WERI-Rb-1 (cell line): Measurements from ENCODE around the gene AFTPH.

Source experiments
- DNase-seq: peaks from one replicate; pipeline ENCODE4 v3.0.0-alpha.2; 2020
- H3K27ac ChIP-seq: fragments of 250-450 bp; sonication (Bioruptor Pico); 2 replicates; pipeline ENCODE4 v1.5.1; 2020; ENCODE audit warnings: mild to moderate bottlenecking, moderate library complexity
- H3K27me3 ChIP-seq: fragments of 250-450 bp; sonication (Bioruptor Pico); 2 replicates; pipeline ENCODE4 v1.5.1; 2021; ENCODE audit warnings: mild to moderate bottlenecking, low read depth, moderate library complexity; ENCODE audit not compliant: insufficient read depth, severe bottlenecking
- H3K36me3 ChIP-seq: fragments of 250-450 bp; sonication (Bioruptor Pico); 2 replicates; pipeline ENCODE4 v1.5.1; 2020; ENCODE audit warnings: mild to moderate bottlenecking, moderate library complexity
- H3K4me3 ChIP-seq: 2 replicates; pipeline ENCODE4 v1.5.1; 2011; ENCODE audit warnings: low read depth, mild to moderate bottlenecking, control low read depth, low read length
- H3K9me3 ChIP-seq: fragments of 250-450 bp; sonication (Bioruptor Pico); 2 replicates; pipeline ENCODE4 v1.5.1; 2021; ENCODE audit warnings: mild to moderate bottlenecking, moderate library complexity; ENCODE audit not compliant: severe bottlenecking
- TF ChIP-seq, protein P1 (sequence below): IDR thresholded peaks from 2 replicates; pipeline ENCODE4 v1.5.1; 2011; ENCODE audit warnings: low read depth, mild to moderate bottlenecking, control low read depth, inconsistent platforms, low read length

The AFTPH gene

DNA sequence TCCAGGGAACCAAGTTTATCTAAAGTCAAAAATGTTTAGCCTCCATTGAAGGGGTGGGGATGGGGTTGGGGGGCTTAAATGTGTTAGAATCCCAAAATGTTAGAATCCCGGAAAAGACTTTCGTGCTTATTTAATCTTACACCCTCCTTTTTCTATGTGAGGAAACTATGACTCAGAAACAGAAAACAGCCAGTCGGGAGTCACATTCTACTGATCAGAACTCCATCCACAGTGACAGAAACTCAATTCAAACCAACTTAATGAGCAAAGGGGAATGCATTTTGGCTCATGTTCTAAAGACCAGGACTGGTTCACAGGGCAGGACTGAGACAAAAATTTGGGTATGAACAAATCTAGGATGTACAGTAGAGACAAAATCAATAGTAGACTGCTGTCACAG, 31.9 kb upstream of the AFTPH start:
- Histone ChIP-seq H3K27ac (no peak overlapping the region), H3K4me3 (no peak overlapping the region), H3K36me3 (no peaks in the 10 kb centered on the region), H3K27me3 (no peaks in the 10 kb centered on the region), H3K9me3 (no peaks in the 10 kb centered on the region)
- TF ChIP-seq, protein P1, sequence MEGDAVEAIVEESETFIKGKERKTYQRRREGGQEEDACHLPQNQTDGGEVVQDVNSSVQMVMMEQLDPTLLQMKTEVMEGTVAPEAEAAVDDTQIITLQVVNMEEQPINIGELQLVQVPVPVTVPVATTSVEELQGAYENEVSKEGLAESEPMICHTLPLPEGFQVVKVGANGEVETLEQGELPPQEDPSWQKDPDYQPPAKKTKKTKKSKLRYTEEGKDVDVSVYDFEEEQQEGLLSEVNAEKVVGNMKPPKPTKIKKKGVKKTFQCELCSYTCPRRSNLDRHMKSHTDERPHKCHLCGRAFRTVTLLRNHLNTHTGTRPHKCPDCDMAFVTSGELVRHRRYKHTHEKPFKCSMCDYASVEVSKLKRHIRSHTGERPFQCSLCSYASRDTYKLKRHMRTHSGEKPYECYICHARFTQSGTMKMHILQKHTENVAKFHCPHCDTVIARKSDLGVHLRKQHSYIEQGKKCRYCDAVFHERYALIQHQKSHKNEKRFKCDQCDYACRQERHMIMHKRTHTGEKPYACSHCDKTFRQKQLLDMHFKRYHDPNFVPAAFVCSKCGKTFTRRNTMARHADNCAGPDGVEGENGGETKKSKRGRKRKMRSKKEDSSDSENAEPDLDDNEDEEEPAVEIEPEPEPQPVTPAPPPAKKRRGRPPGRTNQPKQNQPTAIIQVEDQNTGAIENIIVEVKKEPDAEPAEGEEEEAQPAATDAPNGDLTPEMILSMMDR, result no peak
- DNase-seq, result no peak

DNA sequence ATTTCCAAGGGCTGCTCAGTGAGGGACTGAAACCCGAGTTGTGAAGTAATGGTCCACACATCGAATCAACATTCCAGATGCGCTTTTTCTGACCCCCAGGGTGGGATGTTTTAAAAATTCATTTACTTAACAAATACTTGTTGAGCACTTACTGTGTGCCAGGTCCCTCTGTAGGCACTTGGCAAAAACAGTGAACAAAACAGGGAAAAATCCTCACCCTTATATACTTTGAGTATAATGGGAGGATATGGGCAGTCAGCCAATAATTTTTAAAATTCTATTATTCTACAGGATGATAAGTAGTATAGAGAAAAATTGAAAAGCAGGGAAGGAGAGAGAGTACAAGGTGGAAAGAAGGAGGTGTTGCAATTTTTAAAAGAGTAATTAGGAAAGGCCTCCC, 31.3 kb upstream of the AFTPH start:
- H3K9me3 ChIP-seq, result no peaks in the 10 kb centered on the region
- no peak for DNase-seq
- TF ChIP-seq, protein P1, result no peak
- H3K27ac ChIP-seq, result no peak overlapping the region
- no peak overlapping the region for H3K4me3 ChIP-seq
- H3K27me3 ChIP-seq, result no peaks in the 10 kb centered on the region
- H3K36me3 ChIP-seq, result no peaks in the 10 kb centered on the region

DNA sequence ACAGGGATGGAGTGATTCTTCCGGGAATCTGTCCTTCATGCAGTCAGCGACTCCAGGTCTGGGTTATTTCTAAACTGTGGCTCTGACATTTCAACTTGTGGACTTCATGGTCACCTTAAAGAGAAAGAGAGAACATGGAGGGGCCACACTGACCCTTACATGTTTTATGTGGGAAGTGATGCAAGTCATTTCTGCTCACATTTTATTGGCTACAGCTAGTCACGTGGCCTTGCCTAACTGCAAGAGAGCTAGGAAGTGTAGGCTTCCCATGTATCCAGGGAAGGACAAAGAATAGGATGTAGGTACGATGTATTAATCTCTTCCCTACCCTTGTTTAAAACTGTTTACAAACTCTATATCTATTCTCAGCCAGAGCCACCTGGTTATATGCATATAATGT, 30.3 kb upstream of the AFTPH start:
- TF ChIP-seq, protein P1, result no peak
- Histone ChIP-seq H3K27me3 (no peaks in the 10 kb centered on the region), H3K36me3 (no peaks in the 10 kb centered on the region), H3K27ac (no peak overlapping the region), H3K9me3 (no peaks in the 10 kb centered on the region), H3K4me3 (no peak overlapping the region)
- no peak for DNase-seq

DNA sequence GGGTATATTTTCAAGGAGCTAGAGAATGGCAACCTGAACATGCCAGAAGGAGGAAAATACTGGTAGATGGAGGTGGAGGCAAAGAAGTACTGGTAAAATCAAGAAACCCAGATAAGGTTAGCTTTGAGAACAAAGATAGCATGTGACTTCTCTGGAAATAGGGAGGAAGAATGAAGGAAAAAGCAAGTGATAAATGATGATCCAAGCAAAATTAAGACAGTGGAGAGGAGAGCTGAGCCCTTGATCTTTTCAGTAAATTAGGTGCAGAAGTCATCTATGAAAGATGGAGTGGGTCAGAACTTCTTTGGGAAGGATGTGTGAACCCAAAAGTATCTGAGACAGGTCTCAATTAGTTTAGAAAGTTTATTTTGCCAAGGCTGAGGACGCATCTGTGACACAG, 25.7 kb upstream of the AFTPH start:
- H3K4me3 ChIP-seq, result no peak overlapping the region
- H3K27me3 ChIP-seq, result no peaks in the 10 kb centered on the region
- TF ChIP-seq, protein P1, result no peak
- no peak overlapping the region for H3K27ac ChIP-seq
- H3K9me3 ChIP-seq, result no peaks in the 10 kb centered on the region
- no peak for DNase-seq
- H3K36me3 ChIP-seq, result no peaks in the 10 kb centered on the region

DNA sequence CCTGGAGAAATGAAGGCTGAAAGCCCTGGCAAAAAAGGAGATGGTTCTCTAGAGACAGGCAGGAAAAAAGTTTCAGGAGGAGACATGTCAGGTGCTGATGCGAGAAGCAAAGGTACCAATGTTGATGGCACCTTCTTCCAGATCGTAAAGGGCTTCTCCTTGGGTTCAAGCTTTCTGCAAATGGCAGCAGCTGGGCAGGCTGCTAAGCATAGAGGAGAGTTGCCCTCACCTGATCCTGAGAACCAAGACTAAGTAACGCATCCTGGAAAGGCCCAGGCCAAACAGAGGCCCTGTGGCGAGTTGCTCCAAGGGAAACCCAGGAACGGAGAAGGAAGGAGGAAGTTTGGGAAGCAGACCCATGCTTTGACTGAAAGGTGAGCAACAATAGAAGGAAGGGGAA, 23.6 kb upstream of the AFTPH start:
- no peak for DNase-seq
- no peaks in the 10 kb centered on the region for H3K36me3 ChIP-seq
- H3K9me3 ChIP-seq, result no peaks in the 10 kb centered on the region
- no peak overlapping the region for H3K27ac ChIP-seq
- TF ChIP-seq, protein P1, result no peak
- no peaks in the 10 kb centered on the region for H3K27me3 ChIP-seq
- no peak overlapping the region for H3K4me3 ChIP-seq

DNA sequence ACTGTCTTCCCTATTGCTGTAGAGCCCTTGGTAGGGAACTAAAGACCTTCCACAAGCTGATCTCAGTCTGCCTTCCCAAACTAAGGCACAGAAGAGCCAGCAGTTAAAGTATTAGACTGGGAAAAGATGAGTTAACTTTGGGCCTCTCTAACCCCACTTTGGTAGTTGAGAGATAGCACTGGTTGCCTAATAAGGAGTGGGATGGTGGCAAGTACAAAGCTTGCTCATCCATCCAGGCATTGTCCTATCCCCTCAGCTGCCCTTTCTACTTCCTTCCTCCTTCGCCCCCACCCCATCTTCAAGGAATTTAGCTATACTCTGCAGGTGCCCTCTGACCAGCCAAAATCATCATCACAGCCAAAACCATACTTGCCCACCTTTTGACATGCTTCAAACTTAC, 22.2 kb upstream of the AFTPH start:
- Histone ChIP-seq H3K9me3 (no peaks in the 10 kb centered on the region), H3K27ac (no peak overlapping the region), H3K27me3 (no peaks in the 10 kb centered on the region), H3K36me3 (no peaks in the 10 kb centered on the region), H3K4me3 (no peak overlapping the region)
- no peak for DNase-seq
- TF ChIP-seq, protein P1, result no peak
